GM11168 (cell line): ENCODE measurements around the gene JMJD7.

Experiments used
- in situ Hi-C: fragments of 300-500 bp; cut with MboI; formaldehyde crosslinking; loops from one replicate; pipeline ENCODE4 v1.12.0; 2022; ENCODE audit warnings: low sequenced_read_pairs; ENCODE audit not compliant: unreplicated experiment

Gene JMJD7

DNA sequence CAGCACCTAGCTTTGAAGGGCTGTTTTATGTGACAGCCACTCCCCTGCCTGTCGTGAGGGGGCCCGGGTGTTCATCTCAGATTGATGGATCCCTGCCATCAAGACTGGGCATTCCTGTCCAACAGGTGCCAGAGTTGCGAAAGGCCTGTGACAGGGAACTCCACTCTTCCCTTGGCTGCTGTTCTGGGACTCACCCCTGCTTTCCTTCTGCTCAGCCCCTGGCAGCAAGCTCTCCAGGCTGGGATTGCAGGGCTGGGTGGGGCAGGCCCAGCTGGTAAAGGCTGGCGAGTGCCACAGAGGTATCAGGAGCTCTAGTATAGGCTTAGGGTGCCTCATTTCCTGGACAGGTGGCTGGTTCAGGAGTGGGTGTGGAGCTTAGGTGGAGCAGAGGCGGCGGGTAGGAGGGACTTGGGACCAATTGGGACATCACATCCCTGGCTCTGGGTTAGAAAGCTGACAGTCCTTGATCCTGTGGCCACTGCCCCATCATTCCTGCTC lies 10.6 kb downstream of the JMJD7 start, which contains the start of gene PLA2G4B:
PLA2G4B (plus strand) TSS at position 448 of the 498 bp plus-strand sequence. CDS start 67 bp downstream, outside the sequence.
- in situ Hi-C loops, result no loop called here

DNA sequence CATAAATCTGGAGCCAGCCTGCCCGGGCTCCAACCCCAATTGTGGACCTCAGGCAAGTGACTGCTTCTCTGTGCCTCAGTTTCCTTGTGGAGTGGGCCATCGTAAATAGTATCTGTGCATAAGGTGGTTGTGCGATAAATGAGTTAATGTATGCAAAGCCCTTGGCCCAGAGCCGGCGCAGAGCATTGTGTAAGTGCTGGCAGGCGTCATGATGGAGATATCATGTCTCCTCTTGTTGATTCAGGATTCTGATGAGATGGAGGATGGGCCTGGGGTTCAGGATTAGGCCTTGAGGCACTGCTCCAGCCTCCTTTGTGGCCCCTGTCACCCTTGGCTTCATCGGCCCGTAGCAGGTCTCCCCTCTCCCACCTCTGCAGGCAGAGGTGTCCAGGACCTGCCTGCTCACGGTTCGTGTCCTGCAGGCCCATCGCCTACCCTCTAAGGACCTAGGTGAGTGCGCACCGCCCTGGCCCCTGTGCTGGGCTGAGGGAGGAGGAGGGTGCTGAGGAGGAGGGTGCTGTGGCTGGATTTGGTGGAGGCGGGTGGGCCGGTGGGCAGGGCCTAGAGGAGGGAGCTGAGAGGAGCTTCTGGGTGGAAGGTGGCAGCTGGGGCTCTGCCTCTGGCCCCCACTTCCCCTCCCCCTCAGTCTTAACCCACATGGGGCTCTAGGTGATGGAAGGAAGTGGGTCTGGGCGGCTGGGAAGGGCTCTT lies 12.0 kb downstream of the JMJD7 start:
- in situ Hi-C loops, result no loop called here

- in situ Hi-C loops, result no loop called here
Measured at GRCh38 chr15:41840673-41841072, 12.8 kb downstream of the JMJD7 start.

DNA sequence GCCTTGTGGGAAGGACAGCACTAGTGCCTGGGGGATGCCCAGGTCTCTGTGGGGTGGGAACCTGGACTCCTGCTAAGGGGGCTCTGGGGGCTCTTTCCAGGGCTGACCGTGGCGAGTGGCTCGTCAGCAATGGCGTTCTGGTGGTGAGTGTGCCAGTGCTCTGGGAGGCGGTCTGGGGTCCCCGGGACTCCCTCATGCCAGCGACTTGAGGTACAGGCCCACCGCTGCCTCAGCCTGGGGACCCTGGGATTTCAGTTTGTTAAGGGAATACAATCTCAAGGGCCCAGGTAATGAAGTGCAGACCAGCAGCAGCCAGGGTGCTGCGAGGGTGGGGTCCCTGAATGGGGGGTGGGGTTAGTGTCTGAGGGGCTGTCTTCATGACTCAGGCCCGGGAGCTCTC lies 13.2 kb downstream of the JMJD7 start:
- in situ Hi-C loops, result no loop called here

- in situ Hi-C loops, result no loop called here
Measured at GRCh38 chr15:41842229-41842628, 14.3 kb downstream of the JMJD7 start.

DNA sequence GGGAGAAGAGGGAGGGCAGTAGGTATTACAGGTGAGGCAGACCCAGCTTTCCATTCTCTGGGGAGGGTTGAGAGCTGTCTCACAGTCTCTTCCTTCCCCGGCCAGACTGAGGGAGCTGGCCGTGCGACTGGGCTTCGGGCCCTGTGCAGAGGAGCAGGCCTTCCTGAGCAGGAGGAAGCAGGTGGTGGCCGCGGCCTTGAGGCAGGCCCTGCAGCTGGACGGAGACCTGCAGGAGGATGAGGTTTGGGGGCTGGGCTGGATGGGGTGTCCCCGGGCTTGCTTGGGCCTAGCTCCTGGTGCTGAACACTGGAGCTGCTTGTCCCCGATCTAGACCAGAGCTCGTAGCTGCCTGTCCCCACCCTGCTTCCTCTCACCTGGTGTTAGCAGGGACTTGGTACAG lies 15.7 kb downstream of the JMJD7 start:
- in situ Hi-C loops, result no loop called here

DNA sequence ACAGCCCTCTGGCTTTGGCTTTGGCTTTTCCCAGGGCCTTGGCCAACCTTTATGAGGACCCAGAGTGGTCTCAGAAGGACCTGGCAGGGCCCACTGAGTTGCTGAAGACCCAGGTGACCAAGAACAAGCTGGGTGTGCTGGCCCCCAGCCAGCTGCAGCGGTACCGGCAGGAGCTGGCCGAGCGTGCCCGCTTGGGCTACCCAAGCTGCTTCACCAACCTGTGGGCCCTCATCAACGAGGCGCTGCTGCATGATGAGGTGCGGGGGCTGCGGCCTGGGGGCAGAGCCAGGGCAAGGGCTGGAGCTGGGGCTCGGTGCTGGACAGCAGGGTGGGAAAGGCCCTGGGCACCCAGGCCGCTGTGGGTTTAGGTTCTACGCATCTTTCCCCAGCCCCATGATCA lies 16.9 kb downstream of the JMJD7 start:
- in situ Hi-C loops, result no loop called here

DNA sequence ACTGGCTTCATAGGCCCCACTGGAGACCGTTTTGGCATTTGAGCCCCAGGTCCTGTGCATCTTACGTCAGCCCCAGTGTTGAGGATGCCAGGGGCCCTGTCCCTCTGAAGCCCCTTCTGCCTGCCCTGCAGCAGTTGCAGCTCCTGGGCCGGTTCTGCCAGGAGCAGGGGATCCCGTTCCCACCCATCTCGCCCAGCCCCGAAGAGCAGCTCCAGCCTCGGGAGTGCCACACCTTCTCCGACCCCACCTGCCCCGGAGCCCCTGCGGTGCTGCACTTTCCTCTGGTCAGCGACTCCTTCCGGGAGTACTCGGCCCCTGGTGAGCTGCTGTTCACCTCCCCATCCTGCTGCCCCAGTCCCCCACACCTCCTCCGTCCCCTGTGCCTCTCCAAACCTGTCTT lies 19.3 kb downstream of the JMJD7 start:
- in situ Hi-C loops, result no loop called here

- in situ Hi-C loops, result no loop called here
Measured at GRCh38 chr15:41847981-41848380, 20.1 kb downstream of the JMJD7 start.

- in situ Hi-C loops, result no loop called here
Measured at GRCh38 chr15:41848631-41849030, 20.7 kb downstream of the JMJD7 start.

DNA sequence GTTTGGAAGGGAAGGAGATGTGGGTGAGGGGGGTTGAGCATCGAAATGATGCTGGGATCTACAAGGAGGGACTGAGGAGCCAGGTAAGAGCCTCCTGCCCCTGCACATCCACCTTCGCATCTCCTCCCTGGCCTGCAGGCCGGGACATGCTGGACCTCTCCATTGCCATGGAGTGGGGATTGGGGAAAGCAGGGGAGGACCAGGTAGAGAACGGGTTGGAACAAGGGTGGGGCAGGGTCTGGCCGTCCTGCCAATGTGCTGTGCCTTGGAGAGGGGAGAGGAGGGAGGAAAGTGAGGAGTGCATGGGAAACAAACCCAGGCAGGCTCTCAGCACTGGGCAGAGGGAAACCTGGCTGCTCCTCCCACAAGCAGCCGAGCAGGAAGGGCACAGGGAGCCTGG lies 21.3 kb downstream of the JMJD7 start:
- in situ Hi-C loops, result no loop called here

DNA sequence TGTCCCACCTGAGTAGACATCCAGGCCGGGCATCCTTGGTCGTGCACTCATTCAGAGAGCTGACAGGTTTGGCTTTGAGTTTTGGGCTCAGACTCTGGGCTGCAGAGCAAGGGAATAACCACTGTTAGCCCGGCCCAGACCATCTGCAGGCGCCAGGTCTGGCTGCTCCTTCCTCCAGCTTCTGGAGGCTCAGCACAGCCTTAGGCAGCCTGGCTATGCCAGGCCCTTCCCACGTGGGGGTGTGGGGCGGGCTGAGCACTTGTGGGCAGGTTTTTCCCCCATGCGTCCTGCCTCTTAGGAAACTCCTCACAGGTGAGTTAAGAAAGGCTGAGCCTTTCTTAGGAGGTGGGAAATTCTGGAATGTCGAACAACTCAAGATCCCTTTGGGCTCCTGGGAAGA lies 22.0 kb downstream of the JMJD7 start:
- in situ Hi-C loops, result no loop called here

DNA sequence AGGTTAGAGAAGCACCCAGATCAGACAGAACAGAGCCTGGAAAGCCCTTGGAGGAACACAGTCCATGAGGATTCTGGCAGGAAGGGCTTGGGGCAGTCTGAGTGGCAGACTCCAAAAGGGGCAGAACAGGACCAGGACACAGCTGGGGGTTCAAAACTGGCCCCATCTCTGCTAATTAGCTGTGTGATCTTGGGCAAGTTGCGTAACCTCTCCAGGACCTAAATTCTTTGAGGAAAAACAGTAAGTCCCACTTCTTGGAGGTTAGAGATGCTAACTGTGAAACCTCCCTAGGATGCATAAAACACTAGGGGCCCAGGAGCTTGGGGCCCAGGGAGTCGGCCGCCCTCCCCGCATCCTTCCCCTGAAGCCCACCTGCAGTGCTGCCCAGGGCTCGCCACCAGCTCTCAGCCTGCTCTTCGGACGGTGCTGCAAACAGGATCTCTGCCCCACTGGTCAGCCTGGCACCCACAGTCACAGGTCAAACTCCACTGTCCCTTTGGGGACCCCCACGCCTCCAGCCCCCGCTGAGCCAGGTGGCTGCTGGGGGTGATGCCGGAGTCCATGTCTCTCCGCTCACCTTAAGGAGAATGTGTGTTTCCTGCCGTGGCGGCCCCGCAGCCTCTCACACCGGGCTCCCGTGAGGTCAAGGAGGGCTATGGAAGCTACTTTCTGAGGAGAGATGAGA lies 22.7 kb downstream of the JMJD7 start:
- in situ Hi-C loops, result no loop called here

DNA sequence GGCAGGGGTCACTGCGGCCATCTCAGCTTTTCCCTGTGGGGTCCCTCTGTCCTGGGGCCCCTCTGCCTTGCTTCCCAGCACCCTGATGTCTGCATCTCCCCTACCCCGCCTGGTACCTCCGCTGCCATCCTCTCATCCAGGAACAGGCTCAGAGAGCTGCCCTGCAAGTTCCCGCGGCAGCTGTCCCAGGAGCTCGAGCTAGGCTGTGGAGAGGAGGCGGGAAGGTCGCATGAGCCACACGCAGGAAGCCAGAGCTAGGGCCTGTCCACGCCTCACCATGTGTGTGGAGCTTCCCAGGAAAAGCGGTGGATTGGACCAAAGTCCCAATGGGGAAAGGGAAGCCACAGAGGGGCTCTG lies 23.3 kb downstream of the JMJD7 start:
- in situ Hi-C loops, result no loop called here

DNA sequence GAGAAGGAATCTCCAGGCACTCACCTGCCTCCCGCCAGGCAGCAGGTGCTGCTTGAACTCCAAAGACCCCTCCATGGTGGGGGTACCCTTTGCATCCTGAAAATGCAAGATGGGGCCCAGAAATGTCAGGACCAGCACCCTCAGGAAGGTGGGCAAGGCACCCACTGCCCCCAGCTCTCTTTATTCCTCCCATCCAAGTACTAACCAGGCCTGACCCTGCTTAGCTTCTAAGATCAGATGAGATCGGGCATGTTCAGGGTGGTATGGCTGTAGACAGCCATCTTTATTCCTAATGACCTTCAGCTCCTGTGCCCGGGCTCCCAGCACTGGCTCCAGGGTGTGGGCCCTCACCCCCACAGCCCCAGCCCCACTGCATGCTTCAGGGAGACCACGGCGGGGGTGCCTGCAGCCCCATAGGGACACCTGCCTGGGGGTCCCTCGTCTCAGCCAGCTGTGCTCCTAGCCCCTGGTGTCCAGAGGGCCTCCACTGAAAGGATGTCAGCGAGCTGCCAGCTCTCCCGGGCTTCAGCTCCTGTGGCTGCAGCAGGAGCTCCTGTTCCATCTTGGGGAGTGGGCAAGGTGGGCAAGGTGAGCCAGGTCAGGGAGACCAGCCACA lies 24.0 kb downstream of the JMJD7 start:
- in situ Hi-C loops, result no loop called here

DNA sequence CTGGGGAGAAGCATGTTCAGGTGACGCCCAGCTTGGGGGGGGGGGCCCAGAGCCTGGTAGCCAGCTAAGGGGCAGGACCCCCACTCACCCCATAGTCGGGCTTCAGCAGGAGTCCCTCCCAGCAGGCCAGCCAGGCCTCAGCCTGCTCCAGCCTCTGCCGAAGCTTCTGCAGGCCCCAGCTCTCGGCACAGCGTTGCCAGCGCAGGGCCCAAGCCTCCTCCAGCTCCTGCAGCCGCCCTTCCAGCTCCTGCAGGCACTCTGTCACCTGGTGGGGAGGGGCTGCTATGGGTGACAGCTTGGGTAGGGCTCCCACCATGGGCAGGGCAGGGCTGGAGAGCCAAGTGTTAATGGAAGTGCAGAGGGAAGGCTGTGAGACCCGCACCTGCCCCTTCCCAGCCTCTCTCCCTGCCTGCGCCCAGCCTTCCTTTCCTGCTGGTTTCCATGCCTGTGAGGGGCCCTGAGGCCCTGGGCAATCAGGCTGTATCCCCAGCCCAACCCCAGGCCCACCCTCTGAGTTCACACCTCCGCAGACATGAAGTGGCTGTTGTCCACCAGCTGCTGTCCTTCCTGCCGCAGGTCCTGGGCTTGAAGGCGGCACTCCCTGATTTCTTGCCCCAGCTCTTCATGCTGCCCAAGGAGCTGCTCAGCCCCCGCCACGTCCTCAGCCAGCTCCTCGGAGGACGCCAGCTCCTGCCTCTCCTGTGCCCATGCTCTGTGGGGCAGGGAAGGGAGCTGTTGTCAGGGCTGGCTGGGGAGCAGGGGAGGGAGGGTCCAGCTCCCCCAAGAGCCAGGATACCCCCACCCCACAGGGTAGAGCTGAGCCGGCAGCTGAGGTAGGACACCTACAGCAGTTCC lies 25.1 kb downstream of the JMJD7 start:
- in situ Hi-C loops, result no loop called here

DNA sequence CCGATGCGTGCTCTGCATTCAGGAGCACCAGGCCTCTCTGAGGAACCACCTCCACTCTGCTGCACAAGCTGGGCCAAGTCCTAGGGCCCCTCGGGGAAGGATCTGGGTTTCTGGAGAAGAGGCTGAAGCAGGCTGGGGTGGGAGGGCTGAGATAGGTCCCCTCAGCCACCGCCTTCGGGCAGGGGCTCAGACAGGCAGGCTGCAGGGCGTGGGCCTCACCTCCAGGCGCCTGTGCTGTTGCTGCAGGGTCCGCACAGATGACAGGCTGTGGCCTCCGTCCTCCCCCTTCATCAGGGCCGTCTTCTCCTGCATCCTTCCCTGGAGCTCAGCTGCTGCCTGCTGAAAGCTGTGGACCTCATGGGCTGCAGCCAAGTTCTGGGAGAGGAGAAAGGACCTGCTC lies 25.9 kb downstream of the JMJD7 start:
- in situ Hi-C loops, result no loop called here

- in situ Hi-C loops, result no loop called here
Measured at GRCh38 chr15:41854443-41854842, 26.6 kb downstream of the JMJD7 start.

DNA sequence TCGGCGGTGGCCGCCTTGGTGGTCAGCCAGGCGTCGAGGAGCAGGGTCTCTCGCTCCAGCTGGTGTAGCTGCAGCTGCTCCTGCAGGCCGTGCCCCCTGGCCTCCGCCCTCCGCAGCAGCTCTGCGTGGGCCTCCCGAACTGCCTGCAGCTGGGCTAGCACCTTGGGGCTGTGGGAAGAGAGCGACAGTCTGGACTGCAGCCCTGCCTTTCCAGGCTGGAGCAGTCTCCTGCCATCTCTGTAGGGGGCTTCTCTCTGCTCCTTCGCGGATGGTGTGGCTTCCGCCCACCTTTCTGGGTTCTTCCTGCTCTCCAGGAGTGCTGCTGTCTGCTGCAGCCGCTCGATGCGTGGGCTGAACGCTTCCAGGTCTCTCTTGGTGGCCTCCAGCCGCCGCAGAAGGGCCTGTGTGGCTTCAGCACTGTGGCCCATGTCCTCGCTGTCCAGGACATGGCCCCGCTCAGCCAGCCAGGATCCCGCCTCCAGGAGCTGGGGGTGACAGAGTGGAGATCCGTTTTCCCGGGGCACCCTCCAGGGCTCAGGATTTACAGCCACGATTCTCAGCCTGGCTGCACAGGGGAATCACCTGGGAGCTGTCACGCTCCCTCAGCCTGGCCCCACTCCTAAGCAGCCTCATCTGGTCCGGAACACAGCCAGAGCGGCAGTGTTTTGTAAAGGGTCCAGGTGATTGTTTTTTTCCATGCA lies 27.5 kb downstream of the JMJD7 start:
- in situ Hi-C loops, result no loop called here

DNA sequence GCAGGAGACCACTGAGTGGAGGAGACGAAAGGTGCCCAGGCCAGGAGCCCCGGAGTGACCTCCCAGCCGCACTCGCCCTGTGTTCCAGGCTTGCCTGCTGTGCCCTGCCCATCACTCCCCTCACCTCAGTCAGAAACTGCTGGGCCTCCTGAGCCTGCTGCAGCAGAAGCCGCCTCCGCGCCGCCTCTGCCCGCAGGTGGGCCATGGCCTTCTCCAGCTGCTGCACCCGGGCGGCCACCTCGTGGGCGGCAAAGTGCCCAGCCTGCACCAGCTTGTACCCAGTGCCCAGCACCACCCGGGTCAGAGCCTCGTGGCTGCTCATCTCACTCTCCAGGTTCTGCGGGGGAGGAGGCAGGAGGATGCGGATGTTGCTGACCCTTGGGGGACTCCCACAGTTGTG lies 28.4 kb downstream of the JMJD7 start:
- in situ Hi-C loops, result no loop called here
